Endothelial cell of umbilical vein (primary cell): ENCODE data around the gene SLC12A3. TPM values are rescaled to one million over a fixed set of nuclear protein-coding genes. Genes with fewer than 3 reads are reported as not detected.
"Not testable (repeated sequence)": the region's sequence is repeated elsewhere in the genome, so short reads cannot be mapped to it uniquely, and the experiment has no call there.

Source experiments
- BruUV-seq: library from RNA; stranded (reverse); fragments of 400-500 nt; replicated peaks from 2 replicates; lab custom pipeline; 2021; lab: Mats Ljungman, UMichigan
- CTCF ChIA-PET: fragments of 300-600, 350-600 bp; sonication (Branson Sonifier 250); formaldehyde crosslinking; loops from one replicate; lab custom pipeline; 2021; ENCODE audit warnings: antibody characterized with exemption, inconsistent platforms; lab: Charles Lee
- POLR2A ChIA-PET: fragments of 300-600, 350-600 bp; sonication (Branson Sonifier 250); formaldehyde crosslinking; loops from one replicate; lab custom pipeline; 2021; ENCODE audit warnings: antibody characterized with exemption, inconsistent platforms; lab: Charles Lee
- DNase-seq: peaks from one replicate; pipeline ENCODE4 v3.0.0-alpha.2; 2011; ENCODE audit warnings: low read depth, low spot score
- FAIRE-seq: peaks from 2 replicates; lab custom pipeline; 2011; peaks lifted over from hg19 to GRCh38; lab: Jason Lieb, UNC
- H2AFZ ChIP-seq: 2 replicates; pipeline ENCODE4 v1.6.0; 2012; ENCODE audit warnings: low read depth, low read length, control low read depth, inconsistent platforms
- H3K27ac ChIP-seq: 2 replicates; pipeline ENCODE4 v1.5.1; 2011; ENCODE audit warnings: low read depth, mild to moderate bottlenecking, control low read depth, low read length, moderate library complexity; ENCODE audit not compliant: insufficient read depth
- H3K27me3 ChIP-seq, 2 experiments: 2 replicates each; pipeline versions ENCODE4 v1.6.0 to v1.6.1; 2011; ENCODE audit warnings: low read length in 2 of 2, mixed read lengths in 1 of 2; ENCODE audit not compliant: control insufficient read depth in 2 of 2, insufficient read depth in 2 of 2
- H3K36me3 ChIP-seq, 2 experiments: 2 replicates in 1 of 2; 3 replicates in 1 of 2; pipeline ENCODE4 v1.5.1; 2011; ENCODE audit warnings: low read length in 2 of 2, mild to moderate bottlenecking in 1 of 2, moderate library complexity in 1 of 2; ENCODE audit not compliant: control insufficient read depth in 2 of 2, insufficient read depth in 2 of 2; ENCODE audit errors: extremely low read depth in 1 of 2
- H3K4me1 ChIP-seq: 3 replicates; pipeline ENCODE4 v1.5.1; 2011; ENCODE audit warnings: mild to moderate bottlenecking, low read length; ENCODE audit not compliant: control insufficient read depth, insufficient read depth; ENCODE audit errors: extremely low read depth
- H3K4me2 ChIP-seq: 2 replicates; pipeline ENCODE4 v1.6.1; 2011; ENCODE audit warnings: low read length, control low read depth, mixed read lengths; ENCODE audit not compliant: insufficient read depth
- H3K4me3 ChIP-seq, 3 experiments: fragments of 200-600 bp in 1 of 3; sonication (generic), shearing (Covaris generic) in 1 of 3; replicated peaks in 1 of 3; 2 replicates each; pipeline ENCODE4 v1.5.1; 2011 to 2016; ENCODE audit warnings: control low read depth in 3 of 3, low read length in 3 of 3, mild to moderate bottlenecking in 2 of 3, inconsistent platforms in 1 of 3, low read depth in 1 of 3, moderate library complexity in 1 of 3; ENCODE audit not compliant: insufficient read depth in 1 of 3
- H3K79me2 ChIP-seq: 2 replicates; pipeline ENCODE4 v1.6.0; 2012; ENCODE audit warnings: low read length, inconsistent platforms; ENCODE audit not compliant: control insufficient read depth, insufficient read depth
- H3K9ac ChIP-seq: replicated peaks from 2 replicates; pipeline ENCODE3; 2011; ENCODE audit warnings: low read length, control low read depth; ENCODE audit not compliant: insufficient read depth; ENCODE audit errors: extremely low read depth
- H3K9me1 ChIP-seq: replicated peaks from 3 replicates; pipeline ENCODE4 v1.6.0; 2011; ENCODE audit warnings: mild to moderate bottlenecking, low read length; ENCODE audit not compliant: control insufficient read depth, insufficient read depth; ENCODE audit errors: extremely low read depth
- H3K9me3 ChIP-seq: replicated peaks from 2 replicates; pipeline ENCODE4 v1.5.1; 2012; ENCODE audit warnings: low read length, inconsistent platforms; ENCODE audit not compliant: control insufficient read depth, insufficient read depth
- H4K20me1 ChIP-seq: replicated peaks from 2 replicates; pipeline ENCODE3; 2011; ENCODE audit warnings: mild to moderate bottlenecking, low read length; ENCODE audit not compliant: control insufficient read depth, insufficient read depth; ENCODE audit errors: extremely low read depth
- EZH2 ChIP-seq: IDR thresholded peaks from 2 replicates; pipeline ENCODE4 v1.6.1; 2012; ENCODE audit warnings: borderline replicate concordance, low read depth, mild to moderate bottlenecking, moderate library complexity, low read length, inconsistent platforms; ENCODE audit not compliant: severe bottlenecking
- FOS ChIP-seq: IDR thresholded peaks from 2 replicates; pipeline ENCODE4 v1.6.1; 2011; ENCODE audit warnings: mild to moderate bottlenecking, low read length, moderate library complexity, borderline replicate concordance; ENCODE audit not compliant: insufficient read depth
- GATA2 ChIP-seq: IDR thresholded peaks from 2 replicates; pipeline ENCODE4 v1.7.0; 2011; ENCODE audit warnings: low read depth, mild to moderate bottlenecking, moderate library complexity, mixed read lengths, low read length; ENCODE audit not compliant: insufficient read length, insufficient read depth
- JUN ChIP-seq: IDR thresholded peaks from 2 replicates; pipeline ENCODE4 v1.6.1; 2011; ENCODE audit warnings: borderline replicate concordance, low read depth; ENCODE audit not compliant: insufficient read length, insufficient read depth
- MYC ChIP-seq: IDR thresholded peaks from one replicate; pipeline ENCODE4 v1.6.1; 2011; ENCODE audit warnings: mild to moderate bottlenecking, low read depth, low read length
- POLR2A ChIP-seq: IDR thresholded peaks from 2 replicates; pipeline ENCODE4 v1.6.1; 2012; ENCODE audit warnings: low read depth, mild to moderate bottlenecking, control low read depth, low read length
- POLR2AphosphoS5 ChIP-seq: IDR thresholded peaks from 2 replicates; pipeline ENCODE4 v1.6.1; 2012; ENCODE audit warnings: low read depth, mild to moderate bottlenecking, control low read depth, low read length, moderate library complexity; ENCODE audit not compliant: insufficient read depth
- dilution Hi-C: fragments of 300-500 bp; cut with MboI; formaldehyde crosslinking; loops from one replicate; pipeline ENCODE4 v1.15.0; 2019; ENCODE audit warnings: low sequenced_read_pairs; ENCODE audit not compliant: extremely low pct_ligation_motif_present
- intact Hi-C: fragments of 100-400 bp; cut with micrococcal nuclease; formaldehyde crosslinking; loops from one replicate; pipeline ENCODE4 v1.10.0; 2022
- polyA plus RNA-seq, 4 experiments: library from polyadenylated mRNA; depleted of rRNA in 3 of 4; stranded (reverse) in 3 of 4; unstranded in 1 of 4; fragments of >200 nt; gene quantifications; 2 replicates each; pipeline versions ENCODE4 v1.2.1 to v1.2.3, GENCODE V29; 2011 to 2012; ENCODE audit warnings: missing spikeins in 1 of 4
- total RNA-seq: library from RNA; stranded (reverse); gene quantifications from 2 replicates; pipeline ENCODE4 v1.2.3, GENCODE V29; 2021
- TF ChIP-seq, protein P1 (sequence below), 2 donors: IDR thresholded peaks; 1 replicate in 1 of 2; 2 replicates in 1 of 2; pipeline ENCODE4 v1.5.1; 2011; ENCODE audit warnings: low read length in 2 of 2, mild to moderate bottlenecking in 2 of 2, moderate library complexity in 2 of 2, control low read depth in 1 of 2, inconsistent platforms in 1 of 2, low read depth in 1 of 2; ENCODE audit not compliant: insufficient read depth in 1 of 2; ENCODE audit errors: extremely low read depth in 1 of 2
- TF ChIP-seq, protein P2 (sequence below): IDR thresholded peaks from 2 replicates; pipeline ENCODE4 v1.6.1; 2011; ENCODE audit not compliant: insufficient read depth, insufficient read length

SLC12A3 gene
- total and polyA plus RNA-seq, 2 donors (not counting 3 experiments of a cell fraction or from before 2014, with no cell fraction given) = not detected

DNA sequence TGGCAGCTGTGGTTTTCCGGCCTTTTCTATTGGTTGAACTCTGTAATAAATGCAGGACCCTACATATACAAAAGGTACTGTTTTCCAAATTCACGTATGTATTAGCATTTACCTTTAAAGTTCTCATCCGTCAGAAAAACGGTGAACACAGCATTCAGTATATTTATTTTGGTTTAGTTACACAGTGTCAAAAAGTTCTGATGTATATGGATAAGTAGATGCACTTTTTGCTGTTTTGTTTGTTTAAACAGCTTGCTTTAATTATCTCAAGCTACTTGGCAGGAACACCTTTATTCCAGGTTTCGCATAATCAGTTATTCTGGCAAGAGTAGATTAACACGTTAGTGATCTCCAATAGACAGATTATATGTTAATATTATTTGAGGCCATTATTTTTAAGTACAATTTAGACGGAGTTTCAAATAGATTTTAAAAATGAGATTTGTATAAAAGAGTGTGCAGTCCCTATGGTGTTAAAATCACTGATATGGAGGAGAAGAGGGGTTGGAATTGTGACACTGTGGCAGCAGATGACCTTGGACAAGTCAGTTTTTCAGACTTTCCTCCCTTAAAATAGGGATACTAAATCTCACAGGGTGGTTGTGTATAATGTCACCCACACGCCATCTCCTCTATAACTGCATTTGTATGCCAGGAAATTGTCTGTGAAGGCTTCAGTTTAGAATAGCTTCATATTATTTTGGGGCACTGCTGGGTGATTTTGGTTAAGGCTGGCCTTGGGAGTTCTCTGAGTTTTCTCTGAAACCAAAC, 69.0 kb downstream of the SLC12A3 start:
- Histone ChIP-seq H3K9me1 (no peaks in the 10 kb centered on the region), H3K4me2 (peak overlapping the region; percentile 96), H3K4me1 (peaks cover 26% of the 10 kb centered on the region), H3K79me2 (peaks cover 50% of the 10 kb centered on the region), H3K9ac (peak overlapping the region; percentile 94), H3K4me3 (peak overlapping the region; percentile 66 to 94 (median 85)), H3K9me3 (no peaks in the 10 kb centered on the region), H4K20me1 (peaks cover 19% of the 10 kb centered on the region), H2AFZ (no peak overlapping the region), H3K36me3 (peaks cover 15 to 25% of the 10 kb centered on the region in 2 experiments), H3K27me3 (no peaks in the 10 kb centered on the region), H3K27ac (peak overlapping the region; percentile 80)
- FAIRE-seq (peak; percentile 38), DNase-seq (no peak)
- intact Hi-C loops = loop anchor here (1.0 kb wide), 1 partner anchor 327 kb away; no protein-coding TSS in a partner anchor
- ChIA-PET CTCF (interaction anchor here (0.7 to 2.4 kb wide), 4 partner anchors 65 to 141 kb away, joined by 3 to 18 read pairs (median 4); no protein-coding TSS in a partner anchor), POLR2A (no interaction called here)
- no TSS peak for BruUV-seq
- TF ChIP-seq EZH2 (no peak), POLR2AphosphoS5 (no peak), FOS (no peak), POLR2A (no peak), JUN (no peak), MYC (no peak), GATA2 (no peak)
- TF ChIP-seq, protein P1, sequence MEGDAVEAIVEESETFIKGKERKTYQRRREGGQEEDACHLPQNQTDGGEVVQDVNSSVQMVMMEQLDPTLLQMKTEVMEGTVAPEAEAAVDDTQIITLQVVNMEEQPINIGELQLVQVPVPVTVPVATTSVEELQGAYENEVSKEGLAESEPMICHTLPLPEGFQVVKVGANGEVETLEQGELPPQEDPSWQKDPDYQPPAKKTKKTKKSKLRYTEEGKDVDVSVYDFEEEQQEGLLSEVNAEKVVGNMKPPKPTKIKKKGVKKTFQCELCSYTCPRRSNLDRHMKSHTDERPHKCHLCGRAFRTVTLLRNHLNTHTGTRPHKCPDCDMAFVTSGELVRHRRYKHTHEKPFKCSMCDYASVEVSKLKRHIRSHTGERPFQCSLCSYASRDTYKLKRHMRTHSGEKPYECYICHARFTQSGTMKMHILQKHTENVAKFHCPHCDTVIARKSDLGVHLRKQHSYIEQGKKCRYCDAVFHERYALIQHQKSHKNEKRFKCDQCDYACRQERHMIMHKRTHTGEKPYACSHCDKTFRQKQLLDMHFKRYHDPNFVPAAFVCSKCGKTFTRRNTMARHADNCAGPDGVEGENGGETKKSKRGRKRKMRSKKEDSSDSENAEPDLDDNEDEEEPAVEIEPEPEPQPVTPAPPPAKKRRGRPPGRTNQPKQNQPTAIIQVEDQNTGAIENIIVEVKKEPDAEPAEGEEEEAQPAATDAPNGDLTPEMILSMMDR (IDR thresholded peaks at IDR 0.05; ENCODE audit: extremely low read depth in 1 of 2, insufficient read depth in 1 of 2, low read depth in 1 of 2, low read length in 2 of 2) = no peak
- TF ChIP-seq, protein P2, sequence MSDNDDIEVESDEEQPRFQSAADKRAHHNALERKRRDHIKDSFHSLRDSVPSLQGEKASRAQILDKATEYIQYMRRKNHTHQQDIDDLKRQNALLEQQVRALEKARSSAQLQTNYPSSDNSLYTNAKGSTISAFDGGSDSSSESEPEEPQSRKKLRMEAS = no peak
- dilution Hi-C loops = no loop called here

DNA sequence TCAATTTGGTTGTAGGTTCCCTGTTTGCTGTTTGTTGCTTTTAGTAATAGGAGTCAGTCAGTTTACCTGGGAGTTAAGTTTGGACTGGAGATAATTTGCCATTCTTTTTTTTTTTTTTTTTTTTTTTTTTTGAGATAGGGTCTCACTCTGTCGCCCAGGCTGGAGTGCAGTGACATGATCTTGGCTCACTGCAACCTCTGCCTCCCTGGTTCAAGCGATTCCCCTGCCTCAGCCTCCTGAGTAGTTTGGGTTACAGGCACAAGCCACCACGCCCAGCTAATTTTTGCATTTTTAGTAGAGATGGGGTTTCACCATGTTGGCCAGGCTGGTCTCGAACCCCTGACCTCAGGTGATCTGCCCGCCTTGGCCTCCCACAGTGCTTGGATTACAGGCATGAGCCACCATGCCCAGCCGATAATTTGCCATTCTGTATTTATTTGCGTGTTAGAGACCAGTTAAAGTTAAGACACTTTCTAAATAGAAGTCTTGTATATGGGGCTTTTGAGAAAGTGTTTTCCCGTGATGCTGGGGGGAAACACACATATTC, 69.7 kb downstream of the SLC12A3 start:
- CTCF ChIA-PET = interaction anchor here (2.4 kb wide), 1 partner anchor 141 kb away, joined by 18 read pairs; no protein-coding TSS in a partner anchor
- Histone ChIP-seq H4K20me1 (peaks cover 19% of the 10 kb centered on the region), H3K36me3 (peaks cover 16 to 28% of the 10 kb centered on the region in 2 experiments), H3K4me3 (peak overlapping the region in 2 of 3 experiments; percentile 85 to 94), H3K4me2 (peak overlapping the region; percentile 96), H3K9ac (peak overlapping the region; percentile 94), H3K79me2 (peaks cover 50% of the 10 kb centered on the region), H3K4me1 (peaks cover 26% of the 10 kb centered on the region)
- H3K9me1 ChIP-seq, H3K27me3 ChIP-seq, BruUV-seq, FAIRE-seq, H3K9me3 ChIP-seq, POLR2A ChIA-PET, H3K27ac ChIP-seq, dilution Hi-C loops, DNase-seq, intact Hi-C loops, H2AFZ ChIP-seq: not testable (repeated sequence)
